Measurements from ENCODE around the gene HNRNPUL1.
A peak's percentile ranks its signal among the peaks of the same experiment; 100 is the strongest.
"Not testable (repeated sequence)": the region's sequence is repeated elsewhere in the genome, so short reads cannot be mapped to it uniquely, and the experiment has no call there.

The HNRNPUL1 gene

GRCh38 chr19:41278478-41278877 lies 14.3 kb downstream of the HNRNPUL1 start:
- DNase-seq (ENCODE audit: low read depth), result no peak

DNA sequence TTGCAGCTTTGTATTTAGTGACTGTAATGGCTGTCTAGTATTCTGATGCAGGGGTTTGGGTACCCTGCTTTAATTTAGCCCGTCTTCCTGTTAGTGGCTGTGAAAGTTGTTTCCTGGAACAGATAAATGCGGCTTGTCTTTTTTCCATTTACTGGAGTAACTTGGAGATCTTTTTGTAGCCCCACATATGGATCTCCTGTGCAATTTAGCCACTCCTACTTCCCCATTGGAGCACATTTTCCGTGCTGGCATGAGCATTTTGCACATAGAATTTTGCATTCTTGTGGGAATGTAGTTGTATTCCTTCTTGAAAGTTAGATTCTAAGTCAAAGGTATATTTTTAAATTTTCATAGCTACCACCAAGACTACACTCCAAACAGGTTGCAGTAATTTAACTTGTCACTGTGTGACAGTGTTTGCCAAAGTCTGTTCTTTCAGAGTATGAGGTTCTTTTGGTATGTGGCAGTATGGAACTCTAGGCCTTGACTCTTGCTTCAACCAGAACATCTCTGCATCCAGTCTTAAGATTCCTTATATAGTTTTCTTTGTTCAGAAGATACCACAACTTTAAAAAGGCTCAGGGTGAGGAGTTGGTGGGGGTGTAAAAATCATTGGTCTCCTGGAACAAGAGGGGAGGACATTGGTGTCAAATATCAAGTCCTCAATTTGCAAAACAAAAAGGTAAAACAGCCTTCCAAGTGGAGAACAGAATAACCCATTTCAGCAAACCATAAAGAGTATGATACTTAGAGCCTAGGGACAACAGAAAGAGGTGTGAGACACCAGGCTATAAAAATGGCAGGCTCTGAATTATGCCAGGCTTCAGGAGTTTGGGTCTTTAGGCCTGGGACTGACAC lies 24.7 kb downstream of the HNRNPUL1 start:
- DNase-seq (ENCODE audit: low read depth), result no peak

DNA sequence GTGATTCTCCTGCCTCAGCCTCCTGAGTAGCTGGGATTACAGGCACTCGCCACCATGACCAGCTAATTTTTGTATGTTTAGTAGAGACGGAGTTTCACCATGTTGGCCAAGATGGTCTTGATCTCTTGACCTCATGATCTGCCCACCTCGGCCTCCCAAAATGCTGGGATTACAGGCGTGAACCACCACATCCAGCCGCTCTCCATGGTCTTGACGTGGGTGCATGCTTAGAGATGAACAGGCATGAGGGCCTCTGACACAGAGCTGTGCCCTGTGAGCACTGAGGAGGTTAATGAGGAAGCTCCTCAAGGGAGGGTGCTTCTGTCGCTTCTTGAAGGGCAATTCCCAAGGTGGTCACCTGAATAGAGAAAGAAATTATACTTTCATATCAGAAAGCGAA lies 25.6 kb downstream of the HNRNPUL1 start:
- DNase-seq (ENCODE audit: low read depth), result not testable (repeated sequence)

GRCh38 chr19:41294393-41294792 lies 30.2 kb downstream of the HNRNPUL1 start:
- no peak for DNase-seq (ENCODE audit: low read depth)

DNA sequence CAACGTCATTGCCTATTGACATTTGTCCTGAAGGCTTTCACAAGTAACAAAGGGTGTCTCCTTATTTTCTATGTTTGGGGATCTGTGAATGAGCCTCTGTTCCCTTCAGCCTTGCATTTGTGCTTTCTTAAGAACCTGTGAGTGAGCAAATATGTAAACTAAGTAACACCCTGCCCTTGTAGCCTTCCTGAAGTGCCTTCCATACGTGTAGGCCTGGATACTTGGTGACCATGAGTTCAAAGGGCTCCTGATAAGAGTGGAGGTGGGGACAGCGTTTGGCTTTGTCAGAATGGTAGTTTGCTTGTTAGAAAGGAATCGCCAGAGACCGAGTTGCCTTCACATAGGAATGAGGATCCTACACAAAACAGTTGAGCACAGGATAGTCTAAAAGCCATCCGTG lies 31.3 kb downstream of the HNRNPUL1 start:
- no peak for DNase-seq (ENCODE audit: low read depth)

GRCh38 chr19:41296433-41296871 lies 32.3 kb downstream of the HNRNPUL1 start:
- DNase-seq (ENCODE audit: low read depth), result no peak

DNA sequence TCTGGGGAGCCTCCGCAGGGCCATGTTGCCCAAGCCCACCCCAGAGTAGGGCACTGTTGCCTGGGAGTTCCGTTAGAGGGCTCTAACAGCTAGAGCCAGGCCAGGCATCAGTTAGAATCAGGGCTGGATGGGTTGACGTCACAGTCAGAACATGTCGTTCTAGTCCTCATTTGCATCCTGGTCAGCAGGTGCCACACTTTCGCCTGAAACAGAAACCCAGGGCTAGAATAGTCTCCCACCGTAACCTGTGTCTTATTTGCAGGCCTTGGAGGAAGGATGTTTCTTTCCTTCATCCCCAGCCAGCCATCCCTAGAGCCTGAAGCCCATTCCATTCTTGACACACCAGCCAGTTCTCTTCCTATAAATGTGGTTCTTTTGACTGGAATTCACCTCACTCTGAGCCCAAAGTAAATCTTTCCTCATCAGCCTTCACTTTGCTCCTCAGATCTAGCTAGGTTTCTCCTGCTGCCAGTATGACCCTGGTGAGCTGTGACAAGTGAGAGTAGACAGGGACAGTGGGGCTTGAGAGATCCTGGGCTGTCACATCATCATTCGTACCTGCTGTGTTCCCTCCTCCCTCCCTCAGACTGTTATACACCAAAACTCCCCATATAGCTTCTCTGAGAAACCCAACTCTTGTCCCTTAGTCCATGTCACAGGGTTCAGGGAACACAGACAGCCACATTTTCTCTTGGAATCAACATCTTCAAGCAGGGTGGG lies 33.6 kb downstream of the HNRNPUL1 start:
- peak; percentile 11 for DNase-seq (ENCODE audit: low read depth)

DNA sequence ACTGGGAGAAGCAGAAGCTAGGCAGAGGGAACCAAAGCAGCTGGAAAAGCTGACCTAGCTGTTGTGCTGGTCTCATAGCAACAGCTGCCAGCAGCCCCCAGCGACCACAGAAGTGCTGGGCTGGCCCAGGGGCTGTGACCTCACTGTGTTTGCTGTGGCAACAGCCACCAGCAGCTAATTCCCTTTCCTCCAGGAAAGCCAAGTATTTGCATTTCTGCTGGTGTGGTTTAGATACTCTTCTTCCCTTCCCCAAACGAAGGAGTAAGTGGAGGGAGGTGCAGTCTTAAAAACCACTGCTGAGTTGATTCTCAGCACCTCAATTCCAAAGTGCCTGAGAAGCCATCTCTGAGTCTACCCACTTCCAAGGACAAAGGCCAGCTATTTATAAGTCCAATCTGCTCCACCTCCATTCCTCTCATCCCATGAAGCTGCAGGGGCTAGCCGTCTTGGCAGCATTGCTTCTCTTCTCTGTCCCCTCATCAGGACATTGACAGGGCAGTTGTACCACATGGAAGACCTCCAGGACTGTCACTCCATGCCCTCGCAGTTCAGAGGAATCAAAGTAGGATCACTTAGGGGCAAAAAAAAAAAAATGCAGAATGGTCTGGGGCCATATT lies 34.3 kb downstream of the HNRNPUL1 start:
- DNase-seq (ENCODE audit: low read depth), result peak; percentile 89

DNA sequence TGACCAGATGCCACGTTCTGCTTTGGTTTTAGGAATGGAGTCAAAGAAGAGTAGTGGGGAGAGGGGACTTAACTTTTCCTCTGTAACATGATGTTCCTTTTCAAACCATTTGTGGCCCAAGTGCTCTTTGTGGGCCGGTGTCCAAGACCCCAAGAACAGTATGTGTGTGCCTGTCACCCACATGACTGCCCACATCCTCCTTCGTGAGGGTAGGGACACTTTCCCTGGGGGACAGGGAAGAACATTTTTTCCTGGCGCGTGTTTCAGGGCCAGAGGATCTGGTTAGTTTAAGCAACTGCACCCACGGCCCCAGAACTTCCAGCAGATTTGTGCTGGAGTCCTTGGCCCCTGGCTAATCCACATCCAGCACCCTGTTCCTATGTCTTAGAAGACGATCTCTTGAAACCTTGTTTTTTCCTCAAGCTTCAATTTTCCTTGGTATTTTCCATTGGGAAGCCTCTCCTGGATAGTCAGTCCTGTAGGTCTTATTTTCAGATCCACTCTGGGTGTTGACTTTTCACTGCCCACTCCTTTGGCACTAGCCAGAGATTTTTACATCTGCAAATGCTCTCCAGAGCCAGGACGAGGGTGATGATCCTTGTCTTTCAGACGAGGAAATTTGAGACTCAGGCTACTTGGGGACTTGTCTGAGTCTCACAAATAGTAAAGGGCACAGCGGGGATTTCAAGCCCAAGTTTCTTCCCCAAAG lies 35.0 kb downstream of the HNRNPUL1 start:
- peak; percentile 25 for DNase-seq (ENCODE audit: low read depth)

- peak; percentile 81 for DNase-seq (ENCODE audit: low read depth)
Observed at GRCh38 chr19:41299755-41300089, 35.5 kb downstream of the HNRNPUL1 start.

- no peak for DNase-seq (ENCODE audit: low read depth)
Observed at GRCh38 chr19:41300555-41300954, 36.4 kb downstream of the HNRNPUL1 start.

DNA sequence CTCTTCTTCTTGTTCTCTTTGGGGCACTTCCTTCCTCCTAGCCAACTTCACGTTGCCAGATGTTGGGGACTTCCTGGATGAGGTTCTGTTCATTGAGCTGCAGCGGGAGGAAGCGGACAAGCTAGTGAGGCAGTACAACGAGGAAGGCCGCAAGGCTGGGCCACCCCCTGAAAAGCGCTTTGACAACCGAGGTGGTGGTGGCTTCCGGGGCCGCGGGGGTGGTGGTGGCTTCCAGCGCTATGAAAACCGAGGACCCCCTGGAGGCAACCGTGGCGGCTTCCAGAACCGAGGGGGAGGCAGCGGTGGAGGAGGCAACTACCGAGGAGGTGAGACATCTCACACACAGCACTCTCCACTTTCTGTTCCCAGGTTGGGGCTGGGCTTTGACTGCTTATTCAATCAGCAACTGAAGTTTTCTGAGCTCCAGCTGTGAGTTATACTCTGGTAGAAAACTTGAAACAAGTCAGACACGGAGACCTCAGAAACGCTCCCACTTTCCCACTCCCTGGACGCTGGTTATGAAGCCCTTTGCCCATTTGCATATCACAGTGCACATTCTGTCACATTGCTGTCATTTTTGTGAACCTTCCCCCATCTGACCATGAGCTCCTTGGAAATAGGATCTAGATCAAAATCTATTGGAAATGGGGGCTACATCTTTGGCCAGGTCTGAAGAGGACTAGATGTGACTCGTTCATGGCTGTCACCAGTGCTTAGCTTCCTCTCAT lies 38.6 kb downstream of the HNRNPUL1 start:
- DNase-seq (ENCODE audit: low read depth), result no peak

DNA sequence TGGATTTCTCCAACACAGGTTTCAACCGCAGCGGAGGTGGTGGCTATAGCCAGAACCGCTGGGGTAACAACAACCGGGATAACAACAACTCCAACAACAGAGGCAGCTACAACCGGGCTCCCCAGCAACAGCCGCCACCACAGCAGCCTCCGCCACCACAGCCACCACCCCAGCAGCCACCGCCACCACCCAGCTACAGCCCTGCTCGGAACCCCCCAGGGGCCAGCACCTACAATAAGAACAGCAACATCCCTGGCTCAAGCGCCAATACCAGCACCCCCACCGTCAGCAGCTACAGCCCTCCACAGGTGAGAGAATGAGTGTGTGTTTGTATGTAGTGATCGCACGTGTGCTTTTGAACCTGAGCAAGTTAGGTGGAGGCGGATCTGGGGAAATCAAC lies 39.8 kb downstream of the HNRNPUL1 start:
- no peak for DNase-seq (ENCODE audit: low read depth)

DNA sequence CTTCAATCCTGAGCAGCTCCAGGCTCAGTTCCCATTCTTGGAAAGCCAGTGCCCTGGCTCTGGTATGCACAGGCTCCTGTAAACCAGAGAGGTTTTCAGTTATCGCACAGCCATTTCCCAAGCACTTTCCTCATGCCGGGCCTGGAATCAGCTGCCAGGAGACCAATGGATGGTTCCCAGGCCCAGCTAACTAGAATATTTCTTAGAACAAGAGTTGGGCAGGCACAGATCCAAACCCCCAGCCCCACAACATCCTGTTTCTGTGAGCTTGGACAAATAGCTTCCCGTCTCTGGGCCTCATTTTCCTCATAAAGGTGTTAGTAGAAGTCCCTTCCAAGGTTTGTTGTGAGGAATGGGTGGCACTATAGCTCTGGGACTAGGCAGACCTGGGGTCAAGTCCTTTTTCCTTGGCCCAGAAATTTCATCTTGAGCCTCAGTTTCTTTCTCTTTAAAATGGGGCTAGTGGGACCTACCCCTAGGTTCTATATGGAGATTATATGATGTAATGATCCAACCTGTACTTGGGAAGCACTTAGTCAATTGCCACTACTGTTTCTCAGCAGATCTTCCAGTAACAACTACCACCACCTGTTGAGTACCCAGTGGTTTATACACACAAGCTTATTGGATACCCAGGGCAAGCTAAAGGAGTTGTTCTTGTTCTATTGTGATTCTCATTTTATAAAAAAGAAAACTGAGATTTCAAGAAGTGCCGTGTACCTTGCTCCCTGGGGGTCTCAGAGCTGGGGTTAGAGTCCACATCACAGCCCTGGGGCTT lies 40.7 kb downstream of the HNRNPUL1 start:
- no peak for DNase-seq (ENCODE audit: low read depth)

DNA sequence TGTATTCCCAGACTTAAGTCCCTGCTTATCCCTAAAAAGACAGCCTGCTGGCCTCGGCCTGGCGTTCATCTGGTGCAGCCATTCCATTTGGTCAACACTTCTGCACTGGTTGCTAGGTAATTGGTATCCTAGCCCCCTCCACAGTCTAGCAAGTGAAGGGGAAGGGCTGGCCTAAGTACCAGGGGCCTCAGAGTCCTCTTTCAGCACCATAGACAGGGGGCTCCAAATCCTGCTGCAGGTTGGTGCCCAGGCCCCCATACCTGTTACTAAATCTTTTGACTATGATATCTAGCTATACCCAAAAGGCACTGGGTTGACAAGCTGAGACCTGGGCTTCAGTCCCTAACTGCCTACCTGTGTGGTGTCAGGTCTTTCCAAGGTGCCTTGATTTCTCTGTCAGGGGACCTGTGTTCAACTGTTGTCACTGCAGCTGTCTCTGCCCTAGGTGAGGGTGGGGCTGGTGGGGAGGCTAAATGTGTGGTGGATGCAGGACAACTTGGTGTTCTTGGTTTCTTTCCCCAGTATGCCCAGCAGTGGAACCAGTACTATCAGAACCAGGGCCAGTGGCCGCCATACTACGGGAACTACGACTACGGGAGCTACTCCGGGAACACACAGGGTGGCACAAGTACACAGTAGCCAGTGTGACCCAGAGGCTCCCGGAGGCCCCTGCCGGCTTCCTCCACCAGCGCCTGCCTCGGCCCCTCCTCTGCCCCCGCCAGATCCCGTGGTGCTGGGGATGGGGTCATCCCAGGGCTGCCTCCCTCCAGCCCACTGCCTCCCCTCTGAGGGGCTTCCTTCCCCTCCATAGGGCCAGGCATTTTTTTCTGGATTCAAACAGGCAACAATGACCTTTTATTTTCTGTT lies 42.0 kb downstream of the HNRNPUL1 start:
- no peak for DNase-seq (ENCODE audit: low read depth)

DNA sequence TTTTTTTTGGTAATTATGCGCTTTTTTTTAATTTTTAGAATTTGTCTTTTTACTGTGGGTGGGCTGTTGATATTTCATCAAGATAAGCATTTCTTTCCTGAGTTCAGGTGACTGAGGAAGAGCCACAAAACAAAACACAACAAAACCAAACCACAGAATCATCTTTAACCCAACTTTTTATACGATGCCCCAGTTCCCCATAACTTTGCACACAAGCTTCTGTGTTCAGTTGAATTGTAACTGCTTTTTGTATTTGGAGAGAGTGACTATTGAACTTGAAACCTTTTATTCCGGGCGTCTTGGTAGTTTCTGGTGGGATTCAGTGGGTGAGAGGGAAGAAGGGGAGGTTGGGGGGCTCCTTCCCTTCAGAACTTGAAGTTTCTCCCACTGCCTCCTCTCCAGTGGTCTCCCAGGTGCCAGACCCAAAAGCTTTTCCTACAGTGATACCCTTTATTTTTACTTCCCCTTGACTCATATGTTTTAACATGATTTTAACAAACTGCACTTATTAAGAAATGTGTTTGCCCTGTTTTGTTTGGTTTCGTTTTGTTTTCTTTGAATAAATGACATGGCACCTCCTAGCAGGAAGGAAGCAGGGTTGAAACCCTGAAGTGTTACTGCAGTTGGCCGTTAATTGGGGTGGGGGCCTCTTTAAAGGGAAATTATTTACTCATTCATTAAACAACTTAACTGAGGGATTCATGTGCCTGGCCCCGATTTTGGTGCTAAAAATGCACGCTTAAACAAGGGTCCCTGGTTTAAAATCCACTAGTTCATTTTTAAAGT lies 43.1 kb downstream of the HNRNPUL1 start:
- no peak for DNase-seq (ENCODE audit: low read depth)

DNA sequence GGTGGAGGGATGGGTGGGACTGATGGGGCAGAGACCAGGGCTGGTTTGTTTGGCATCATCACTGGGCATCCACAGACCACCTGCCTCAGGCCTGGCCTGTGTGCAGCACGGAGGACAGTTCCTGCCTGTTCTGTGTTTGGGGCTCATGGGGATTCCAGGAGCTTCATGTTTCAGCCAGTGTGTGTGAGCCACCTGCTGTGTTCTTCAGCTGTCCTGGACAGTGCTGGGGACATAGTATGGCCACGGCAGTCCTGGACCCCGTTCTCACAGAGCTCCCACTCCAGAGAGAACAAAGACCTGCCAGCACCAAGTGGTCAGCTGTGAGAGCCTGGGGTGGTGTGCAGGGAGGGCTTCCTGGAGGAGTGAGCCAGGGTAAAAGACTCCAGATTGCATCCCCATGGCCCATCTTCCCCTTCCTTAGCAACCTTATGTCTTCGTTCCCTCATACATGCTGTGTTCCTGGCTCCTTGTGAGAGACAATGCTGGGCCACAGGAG lies 43.8 kb downstream of the HNRNPUL1 start:
- DNase-seq (ENCODE audit: low read depth), result no peak

DNA sequence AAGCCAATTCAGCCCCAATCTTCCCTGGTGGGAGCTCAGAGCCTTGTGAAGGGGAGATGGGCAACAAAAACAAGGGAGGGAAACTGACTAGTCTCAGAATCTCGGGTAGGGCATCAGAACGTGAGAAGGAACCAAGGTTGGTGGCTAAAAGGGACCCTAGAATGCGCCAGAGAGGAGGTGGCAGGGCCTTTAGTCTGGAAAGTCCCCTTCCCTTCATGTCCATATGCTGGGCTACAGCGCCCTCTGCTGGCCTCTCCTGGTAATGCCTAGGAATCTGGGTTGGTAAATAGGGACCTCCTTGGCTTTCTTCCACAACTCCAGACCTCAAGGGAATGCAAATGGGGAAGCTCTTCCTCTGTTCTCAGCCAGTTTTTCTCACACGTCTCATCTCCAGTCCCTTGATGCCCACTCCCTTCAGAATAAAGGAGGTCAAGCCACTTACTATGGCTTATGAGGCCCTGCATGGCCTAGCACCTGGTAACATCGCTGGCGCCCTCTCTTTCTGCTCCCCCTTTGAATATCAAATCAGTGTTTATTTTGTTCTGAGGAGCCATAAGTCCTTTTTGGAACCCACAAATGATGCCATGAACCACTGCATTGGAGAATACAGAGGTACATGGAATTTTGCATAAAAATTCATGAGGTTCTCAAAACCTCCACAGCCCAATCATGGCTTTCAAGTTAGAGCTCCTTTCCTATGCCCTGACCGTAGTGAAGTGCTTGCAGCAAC lies 44.4 kb downstream of the HNRNPUL1 start:
- DNase-seq (ENCODE audit: low read depth), result peak; percentile 91

Data from EH (cell line).